HG03575 (cell line): ENCODE measurements around the gene ESPN.
"Not testable (repeated sequence)": the region's sequence is repeated elsewhere in the genome, so short reads cannot be mapped to it uniquely, and the experiment has no call there.

ENCODE experiments used
- ATAC-seq: cut with Tn5 transposase; IDR thresholded peaks from one replicate; pipeline ENCODE4 v1.9.1; 2021; ENCODE audit not compliant: unreplicated experiment, insufficient number of reproducible peaks, low FRiP score; ENCODE audit errors: extremely low read depth

The ESPN gene, protein sequence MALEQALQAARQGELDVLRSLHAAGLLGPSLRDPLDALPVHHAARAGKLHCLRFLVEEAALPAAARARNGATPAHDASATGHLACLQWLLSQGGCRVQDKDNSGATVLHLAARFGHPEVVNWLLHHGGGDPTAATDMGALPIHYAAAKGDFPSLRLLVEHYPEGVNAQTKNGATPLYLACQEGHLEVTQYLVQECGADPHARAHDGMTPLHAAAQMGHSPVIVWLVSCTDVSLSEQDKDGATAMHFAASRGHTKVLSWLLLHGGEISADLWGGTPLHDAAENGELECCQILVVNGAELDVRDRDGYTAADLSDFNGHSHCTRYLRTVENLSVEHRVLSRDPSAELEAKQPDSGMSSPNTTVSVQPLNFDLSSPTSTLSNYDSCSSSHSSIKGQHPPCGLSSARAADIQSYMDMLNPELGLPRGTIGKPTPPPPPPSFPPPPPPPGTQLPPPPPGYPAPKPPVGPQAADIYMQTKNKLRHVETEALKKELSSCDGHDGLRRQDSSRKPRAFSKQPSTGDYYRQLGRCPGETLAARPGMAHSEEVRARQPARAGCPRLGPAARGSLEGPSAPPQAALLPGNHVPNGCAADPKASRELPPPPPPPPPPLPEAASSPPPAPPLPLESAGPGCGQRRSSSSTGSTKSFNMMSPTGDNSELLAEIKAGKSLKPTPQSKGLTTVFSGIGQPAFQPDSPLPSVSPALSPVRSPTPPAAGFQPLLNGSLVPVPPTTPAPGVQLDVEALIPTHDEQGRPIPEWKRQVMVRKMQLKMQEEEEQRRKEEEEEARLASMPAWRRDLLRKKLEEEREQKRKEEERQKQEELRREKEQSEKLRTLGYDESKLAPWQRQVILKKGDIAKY

GRCh38 chr1:6424619-6425593 lies at the start of gene ESPN:
Gene ESPN (plus strand): TSS chr1:6424776. CDS start chr1:6424956, 180 bp downstream.
- no peak for ATAC-seq

- ATAC-seq, result no peak
Measured at GRCh38 chr1:6378096-6378746, 46.4 kb upstream of the ESPN start.

DNA sequence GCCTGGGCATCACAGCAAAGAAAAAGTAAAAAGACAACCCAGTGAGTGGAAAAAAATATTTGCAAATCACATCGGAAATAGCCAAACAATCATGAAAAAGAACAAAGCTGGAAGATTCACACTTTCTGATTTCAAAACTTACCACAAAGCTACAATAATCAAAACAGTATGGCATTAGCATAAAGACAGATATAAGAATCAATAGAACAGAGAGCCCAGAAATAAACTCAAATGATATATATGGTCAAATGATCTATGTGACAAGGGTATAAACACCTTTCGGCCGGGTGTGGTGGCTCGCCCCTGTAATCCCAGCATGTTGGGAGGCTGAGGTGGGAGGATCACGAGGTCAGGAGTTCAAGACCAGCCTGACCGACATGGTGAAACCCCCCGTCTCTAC lies 44.5 kb upstream of the ESPN start:
- no peak for ATAC-seq

GRCh38 chr1:6384135-6384534 lies 40.4 kb upstream of the ESPN start:
- ATAC-seq, result no peak

DNA sequence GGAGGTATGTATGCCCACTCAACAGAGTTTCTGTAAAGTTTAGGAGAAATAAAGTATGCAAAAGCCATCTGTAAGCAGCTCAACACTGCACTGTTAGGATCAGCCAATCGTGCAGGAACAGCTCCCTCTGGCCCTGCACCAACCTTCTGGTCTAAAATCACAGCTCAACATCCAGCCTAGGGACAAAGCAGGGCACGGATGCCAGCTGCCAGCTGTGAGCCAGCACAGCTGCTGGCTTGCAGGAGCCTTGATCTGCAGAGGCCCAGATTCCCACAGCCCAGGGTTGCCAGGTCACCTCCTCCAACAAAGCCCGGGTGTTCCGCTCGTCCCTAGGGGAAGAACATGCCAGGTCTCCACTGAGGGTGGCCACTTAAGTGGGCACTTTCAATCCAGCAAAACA lies 39.6 kb upstream of the ESPN start:
- no peak for ATAC-seq

GRCh38 chr1:6385488-6386191 lies 38.9 kb upstream of the ESPN start:
- no peak for ATAC-seq

- ATAC-seq, result no peak
Measured at GRCh38 chr1:6386371-6386949, 38.1 kb upstream of the ESPN start.

DNA sequence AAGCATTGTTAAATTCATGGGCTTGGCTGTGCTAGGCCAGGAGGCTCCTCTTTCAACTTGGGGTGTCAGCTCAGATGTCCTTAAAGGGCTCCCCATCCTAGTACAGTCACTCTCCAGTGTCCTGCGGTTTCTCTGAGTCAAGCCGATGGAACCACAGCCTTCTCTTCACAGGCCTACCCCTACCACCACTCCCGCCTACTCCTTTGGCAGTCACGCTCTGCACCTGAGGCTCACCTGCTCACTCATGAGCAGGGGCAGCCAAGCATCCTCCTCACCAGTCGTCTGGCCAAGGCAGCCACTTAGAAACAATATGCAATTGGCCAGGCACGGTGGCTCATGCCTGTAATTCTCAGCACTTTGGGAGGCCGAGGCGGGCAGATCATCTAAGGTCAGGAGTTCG lies 34.6 kb upstream of the ESPN start:
- ATAC-seq, result no peak

DNA sequence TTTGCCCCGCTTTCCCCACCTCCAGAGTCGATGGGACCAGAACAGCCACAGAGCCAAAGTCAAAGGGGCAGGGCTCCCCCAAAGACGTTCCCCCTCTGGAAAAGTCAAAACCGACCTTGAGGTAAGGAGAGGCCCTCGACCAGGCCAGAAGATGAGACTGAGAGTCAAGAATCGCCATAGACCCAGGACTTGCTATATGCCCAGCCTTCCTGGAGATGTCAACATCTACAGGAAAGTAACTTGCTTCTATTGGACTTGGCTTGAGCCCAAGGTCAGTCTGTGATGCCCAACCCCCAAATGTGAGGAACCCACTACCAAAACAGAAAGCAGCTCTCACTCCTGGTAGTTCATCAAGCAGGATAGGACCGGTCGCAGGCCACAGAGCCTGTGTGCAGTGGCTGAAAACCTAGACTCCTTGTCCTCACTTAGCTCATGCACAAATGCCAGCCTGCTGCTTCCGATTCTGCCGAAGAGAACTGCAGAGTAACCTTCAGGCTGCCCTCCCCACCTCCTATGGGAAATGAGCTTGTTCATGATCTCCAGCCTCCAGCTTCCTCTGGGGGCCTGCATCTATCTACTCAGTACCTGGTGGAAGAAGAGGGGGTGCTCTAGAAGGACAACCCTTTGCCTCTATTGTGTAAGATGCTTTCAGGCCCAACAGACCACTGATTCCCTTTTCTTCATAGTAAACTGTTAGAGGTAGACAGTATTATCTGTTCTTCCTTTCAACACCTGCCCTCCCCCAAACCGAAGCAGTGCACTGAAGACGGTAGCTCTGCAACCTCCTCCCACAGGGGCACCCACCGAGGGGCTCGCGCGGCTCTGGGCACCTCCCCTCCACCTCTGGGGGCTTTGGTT lies 32.4 kb upstream of the ESPN start:
- no peak for ATAC-seq

GRCh38 chr1:6392809-6393399 lies 31.7 kb upstream of the ESPN start:
- ATAC-seq, result no peak

- no peak for ATAC-seq
Measured at GRCh38 chr1:6393400-6394187, 31.0 kb upstream of the ESPN start, which contains the start of gene ACOT7. Gene ACOT7 (minus strand): TSS chr1:6393767. CDS start chr1:6393399, 368 bp downstream.

DNA sequence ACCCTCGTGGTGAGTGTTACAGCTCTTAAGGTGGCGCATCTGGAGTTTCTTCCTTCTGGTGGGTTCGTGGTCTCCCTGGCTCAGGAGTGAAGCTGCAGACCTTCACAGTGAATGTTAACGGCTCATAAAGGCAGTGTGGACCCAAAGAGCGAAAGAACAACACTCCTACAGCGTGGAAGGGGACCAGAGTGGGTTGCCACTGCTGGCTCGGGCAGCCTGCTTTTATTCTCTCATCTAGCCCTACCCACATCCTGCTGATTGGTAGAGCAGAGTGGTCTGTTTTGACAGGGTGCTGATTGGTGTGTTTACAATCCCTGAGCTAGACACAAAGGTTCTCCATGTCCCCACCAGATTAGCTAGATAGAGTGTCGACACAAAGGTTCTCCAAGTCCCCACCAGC lies 29.4 kb upstream of the ESPN start:
- ATAC-seq, result not testable (repeated sequence)

GRCh38 chr1:6395781-6396244 lies 28.8 kb upstream of the ESPN start:
- not testable (repeated sequence) for ATAC-seq

DNA sequence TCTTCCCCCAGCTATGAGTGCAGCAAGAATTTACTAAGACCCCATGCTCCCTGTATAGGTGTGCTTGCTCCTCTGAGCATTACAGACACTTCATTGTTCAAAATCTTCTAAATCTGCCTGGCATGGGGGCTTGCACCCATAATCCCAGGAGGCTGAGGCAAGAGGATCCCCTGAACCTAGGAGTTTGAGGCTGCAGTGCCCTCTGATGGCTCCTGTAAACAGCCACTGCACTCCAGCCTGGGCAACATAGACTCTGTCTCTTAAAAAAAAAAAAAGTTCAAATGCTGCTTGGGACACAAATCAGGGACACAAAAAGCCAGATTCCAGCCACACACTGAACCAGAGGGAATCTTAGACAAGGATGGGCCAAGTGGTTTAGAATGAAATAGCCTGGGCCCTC lies 27.6 kb upstream of the ESPN start:
- no peak for ATAC-seq

- ATAC-seq, result no peak
Measured at GRCh38 chr1:6397844-6398441, 26.6 kb upstream of the ESPN start.
